IMR-90 (cell line): ENCODE data around the gene DOCK7.

ENCODE experiments used
- BHLHE40 ChIP-seq: fragments of 150-350 bp; IDR thresholded peaks from 2 replicates; pipeline ENCODE4 v1.6.1; 2016; ENCODE audit warnings: mild to moderate bottlenecking, low read depth, low read length
- CEBPB ChIP-seq: IDR thresholded peaks from 2 replicates; pipeline ENCODE4 v1.6.1; 2012; ENCODE audit warnings: low read depth, low read length, improper control_type of control experiment
- CHD1 ChIP-seq: IDR thresholded peaks from 2 replicates; pipeline ENCODE4 v1.6.1; 2012; ENCODE audit warnings: low read depth, low read length, improper control_type of control experiment
- MXI1 ChIP-seq: IDR thresholded peaks from 2 replicates; pipeline ENCODE4 v1.6.1; 2012; ENCODE audit warnings: low read depth, mild to moderate bottlenecking, low read length, moderate library complexity, borderline replicate concordance
- POLR2A ChIP-seq: IDR thresholded peaks from 2 replicates; pipeline ENCODE4 v1.6.1; 2012; ENCODE audit warnings: mild to moderate bottlenecking, low read depth, low read length
- RAD21 ChIP-seq: IDR thresholded peaks from 2 replicates; pipeline ENCODE4 v1.6.1; 2012; ENCODE audit warnings: low read length, improper control_type of control experiment
- RCOR1 ChIP-seq: IDR thresholded peaks from 2 replicates; pipeline ENCODE4 v1.6.1; 2012; ENCODE audit warnings: mild to moderate bottlenecking, low read length, improper control_type of control experiment; ENCODE audit not compliant: insufficient replicate concordance
- RFX5 ChIP-seq: IDR thresholded peaks from 2 replicates; pipeline ENCODE4 v1.8.0; 2012; ENCODE audit warnings: low read depth, mild to moderate bottlenecking, low read length, moderate library complexity
- SMC3 ChIP-seq: fragments of 150-350 bp; IDR thresholded peaks from 2 replicates; pipeline ENCODE4 v1.6.1; 2016; ENCODE audit warnings: low read depth, mild to moderate bottlenecking, antibody characterized with exemption, low read length, moderate library complexity
- TF ChIP-seq, protein P1 (sequence below): fragments of 150-350 bp; IDR thresholded peaks from 2 replicates; pipeline ENCODE4 v1.6.1; 2017; ENCODE audit warnings: mild to moderate bottlenecking, antibody characterized with exemption, low read length, low read depth
- TF ChIP-seq, protein P2 (sequence below): conservative IDR thresholded peaks from 2 replicates; pipeline ENCODE4 v1.5.1; 2012; ENCODE audit warnings: mild to moderate bottlenecking, low read depth, low read length, improper control_type of control experiment
- TF ChIP-seq, protein P3 (sequence below): fragments of 150-350 bp; IDR thresholded peaks from 2 replicates; pipeline ENCODE4 v1.6.1; 2016; ENCODE audit warnings: low read depth, mild to moderate bottlenecking, low read length, moderate library complexity, borderline replicate concordance

DNA sequence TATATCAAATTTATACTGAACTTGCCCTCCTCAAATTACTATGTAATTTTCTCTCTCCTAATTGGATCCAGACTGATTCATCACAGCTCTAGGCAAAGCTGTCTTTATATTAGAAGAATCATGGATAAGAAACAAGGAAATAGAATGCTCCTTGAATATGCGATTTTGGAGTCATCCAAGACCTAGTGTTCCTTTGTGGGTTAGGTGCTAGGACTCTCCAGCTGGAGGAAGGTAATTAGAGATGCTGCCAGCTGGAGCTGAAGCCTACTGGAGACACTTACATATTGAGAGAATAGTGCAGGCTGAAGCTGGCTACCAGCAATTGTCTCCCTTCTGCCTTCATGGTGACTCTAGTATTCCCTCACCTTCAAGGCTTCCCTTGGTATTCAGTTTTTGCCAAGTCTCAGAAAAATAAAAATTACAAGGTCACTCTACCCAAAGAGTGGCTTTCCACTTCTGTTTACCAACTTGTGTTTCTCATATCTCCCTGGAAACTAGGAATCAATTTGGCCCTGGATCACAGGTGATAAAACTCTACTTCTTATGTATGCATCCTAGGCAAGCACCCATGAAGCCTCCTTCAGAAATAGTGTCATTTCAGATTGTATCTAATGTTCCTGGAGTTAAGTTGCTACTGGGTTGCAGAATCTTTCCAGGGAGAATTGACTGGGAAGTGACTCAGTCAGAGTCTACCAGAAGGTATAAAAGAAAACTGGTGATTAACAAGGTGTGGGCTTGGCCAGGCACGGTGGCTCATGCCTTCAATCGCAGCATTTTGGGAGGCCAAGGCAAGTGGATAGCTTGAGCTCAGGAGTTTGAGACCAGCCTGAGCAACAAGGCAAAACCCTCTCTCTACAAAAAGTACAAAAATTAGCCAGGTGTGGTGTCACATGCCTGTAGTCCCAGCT, 24.4 kb upstream of the DOCK7 start:
- TF ChIP-seq, protein P1, sequence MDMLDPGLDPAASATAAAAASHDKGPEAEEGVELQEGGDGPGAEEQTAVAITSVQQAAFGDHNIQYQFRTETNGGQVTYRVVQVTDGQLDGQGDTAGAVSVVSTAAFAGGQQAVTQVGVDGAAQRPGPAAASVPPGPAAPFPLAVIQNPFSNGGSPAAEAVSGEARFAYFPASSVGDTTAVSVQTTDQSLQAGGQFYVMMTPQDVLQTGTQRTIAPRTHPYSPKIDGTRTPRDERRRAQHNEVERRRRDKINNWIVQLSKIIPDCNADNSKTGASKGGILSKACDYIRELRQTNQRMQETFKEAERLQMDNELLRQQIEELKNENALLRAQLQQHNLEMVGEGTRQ = no peak
- TF ChIP-seq, protein P2, sequence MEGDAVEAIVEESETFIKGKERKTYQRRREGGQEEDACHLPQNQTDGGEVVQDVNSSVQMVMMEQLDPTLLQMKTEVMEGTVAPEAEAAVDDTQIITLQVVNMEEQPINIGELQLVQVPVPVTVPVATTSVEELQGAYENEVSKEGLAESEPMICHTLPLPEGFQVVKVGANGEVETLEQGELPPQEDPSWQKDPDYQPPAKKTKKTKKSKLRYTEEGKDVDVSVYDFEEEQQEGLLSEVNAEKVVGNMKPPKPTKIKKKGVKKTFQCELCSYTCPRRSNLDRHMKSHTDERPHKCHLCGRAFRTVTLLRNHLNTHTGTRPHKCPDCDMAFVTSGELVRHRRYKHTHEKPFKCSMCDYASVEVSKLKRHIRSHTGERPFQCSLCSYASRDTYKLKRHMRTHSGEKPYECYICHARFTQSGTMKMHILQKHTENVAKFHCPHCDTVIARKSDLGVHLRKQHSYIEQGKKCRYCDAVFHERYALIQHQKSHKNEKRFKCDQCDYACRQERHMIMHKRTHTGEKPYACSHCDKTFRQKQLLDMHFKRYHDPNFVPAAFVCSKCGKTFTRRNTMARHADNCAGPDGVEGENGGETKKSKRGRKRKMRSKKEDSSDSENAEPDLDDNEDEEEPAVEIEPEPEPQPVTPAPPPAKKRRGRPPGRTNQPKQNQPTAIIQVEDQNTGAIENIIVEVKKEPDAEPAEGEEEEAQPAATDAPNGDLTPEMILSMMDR = no peak
- no peak for TF ChIP-seq MXI1
- TF ChIP-seq RFX5 = no peak
- TF ChIP-seq SMC3 = no peak
- no peak for TF ChIP-seq RAD21
- TF ChIP-seq CEBPB = no peak
- TF ChIP-seq POLR2A = no peak
- TF ChIP-seq CHD1 = no peak
- TF ChIP-seq, protein P3, sequence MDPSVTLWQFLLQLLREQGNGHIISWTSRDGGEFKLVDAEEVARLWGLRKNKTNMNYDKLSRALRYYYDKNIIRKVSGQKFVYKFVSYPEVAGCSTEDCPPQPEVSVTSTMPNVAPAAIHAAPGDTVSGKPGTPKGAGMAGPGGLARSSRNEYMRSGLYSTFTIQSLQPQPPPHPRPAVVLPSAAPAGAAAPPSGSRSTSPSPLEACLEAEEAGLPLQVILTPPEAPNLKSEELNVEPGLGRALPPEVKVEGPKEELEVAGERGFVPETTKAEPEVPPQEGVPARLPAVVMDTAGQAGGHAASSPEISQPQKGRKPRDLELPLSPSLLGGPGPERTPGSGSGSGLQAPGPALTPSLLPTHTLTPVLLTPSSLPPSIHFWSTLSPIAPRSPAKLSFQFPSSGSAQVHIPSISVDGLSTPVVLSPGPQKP = no peak
- TF ChIP-seq BHLHE40 = no peak
- no peak for TF ChIP-seq RCOR1
